Mesenchymal stem cell (in vitro differentiated cells and primary cell): Measurements from ENCODE around the gene USP3.
A peak's percentile ranks its signal among the peaks of the same experiment; 100 is the strongest.

ENCODE experiments used
- DNase-seq: peaks from one replicate; pipeline ENCODE4 v3.0.0-alpha.2; 2013
- H2AFZ ChIP-seq: one replicate; pipeline ENCODE4 v1.6.1; 2013; ENCODE audit warnings: low read depth, mild to moderate bottlenecking, control low read depth, inconsistent platforms, low read length, moderate library complexity
- H2AK5ac ChIP-seq: 2 replicates; pipeline ENCODE4 v1.6.1; 2013; ENCODE audit warnings: low read length, moderate library complexity, mild to moderate bottlenecking, inconsistent platforms; ENCODE audit not compliant: severe bottlenecking
- H2BK120ac ChIP-seq: one replicate; pipeline ENCODE4 v1.6.1; 2013; ENCODE audit warnings: low read depth, mild to moderate bottlenecking, inconsistent platforms, low read length, moderate library complexity
- H2BK12ac ChIP-seq, 2 experiments: one replicate each; pipeline ENCODE4 v1.6.1; 2013; ENCODE audit warnings: inconsistent platforms in 2 of 2, low read length in 2 of 2, mild to moderate bottlenecking in 2 of 2, moderate library complexity in 2 of 2, control low read depth in 1 of 2
- H2BK15ac ChIP-seq: one replicate; pipeline ENCODE4 v1.6.1; 2013; ENCODE audit warnings: mild to moderate bottlenecking, low read depth, inconsistent platforms; ENCODE audit not compliant: poor library complexity, severe bottlenecking
- H2BK5ac ChIP-seq: 2 replicates; pipeline ENCODE4 v1.6.1; 2013; ENCODE audit warnings: low read depth, mild to moderate bottlenecking, low read length, control low read depth, inconsistent platforms; ENCODE audit not compliant: poor library complexity, severe bottlenecking
- H3K14ac ChIP-seq, 2 experiments: one replicate each; pipeline ENCODE4 v1.6.1; 2013; ENCODE audit warnings: inconsistent platforms in 2 of 2, low read length in 2 of 2, control low read depth in 1 of 2, mild to moderate bottlenecking in 1 of 2, moderate library complexity in 1 of 2
- H3K18ac ChIP-seq, 2 experiments: one replicate each; pipeline ENCODE4 v1.6.1; 2013; ENCODE audit warnings: inconsistent platforms in 2 of 2, low read length in 2 of 2, control low read depth in 1 of 2, low read depth in 1 of 2, mild to moderate bottlenecking in 1 of 2
- H3K23ac ChIP-seq, 2 experiments: one replicate each; pipeline ENCODE4 v1.6.1; 2013; ENCODE audit warnings: inconsistent platforms in 2 of 2, low read length in 2 of 2, mild to moderate bottlenecking in 2 of 2, moderate library complexity in 2 of 2, control low read depth in 1 of 2
- H3K27ac ChIP-seq: 2 replicates; pipeline ENCODE4 v1.5.1; 2013; ENCODE audit warnings: mild to moderate bottlenecking, moderate library complexity, low read length, control low read depth, inconsistent platforms; ENCODE audit not compliant: poor library complexity, severe bottlenecking
- H3K27me3 ChIP-seq, 2 experiments: 2 replicates each; pipeline versions ENCODE4 v1.6.1 to v1.7.0; 2013; ENCODE audit warnings: low read length in 2 of 2, mild to moderate bottlenecking in 2 of 2, moderate library complexity in 2 of 2, control low read depth in 1 of 2, inconsistent platforms in 1 of 2; ENCODE audit not compliant: control insufficient read depth in 1 of 2, insufficient read depth in 1 of 2
- H3K36me3 ChIP-seq, 2 experiments: 2 replicates each; pipeline versions ENCODE4 v1.6.1 to v1.7.0; 2013; ENCODE audit warnings: low read length in 2 of 2, control low read depth in 1 of 2, inconsistent platforms in 1 of 2, low read depth in 1 of 2, mild to moderate bottlenecking in 1 of 2; ENCODE audit not compliant: insufficient read depth in 2 of 2, control insufficient read depth in 1 of 2
- H3K4ac ChIP-seq, 2 experiments: one replicate each; pipeline ENCODE4 v1.6.1; 2013; ENCODE audit warnings: inconsistent platforms in 2 of 2, low read length in 2 of 2, mild to moderate bottlenecking in 2 of 2, moderate library complexity in 2 of 2, control low read depth in 1 of 2, low read depth in 1 of 2
- H3K4me1 ChIP-seq: 2 replicates; pipeline ENCODE4 v1.6.1; 2013; ENCODE audit warnings: low read depth, low read length, control low read depth; ENCODE audit not compliant: control insufficient read depth, insufficient read depth
- H3K4me2 ChIP-seq: 2 replicates; pipeline ENCODE4 v1.6.1; 2013; ENCODE audit warnings: low read length, mild to moderate bottlenecking, inconsistent platforms; ENCODE audit not compliant: poor library complexity, severe bottlenecking
- H3K4me3 ChIP-seq, 2 experiments: 2 replicates each; pipeline versions ENCODE4 v1.5.1 to v1.7.0; 2013; ENCODE audit warnings: low read length in 2 of 2, mild to moderate bottlenecking in 2 of 2, control low read depth in 1 of 2, low read depth in 1 of 2; ENCODE audit not compliant: insufficient read depth in 1 of 2
- H3K79me1 ChIP-seq: replicated peaks from 2 replicates; pipeline ENCODE4 v1.6.1; 2013; ENCODE audit warnings: mild to moderate bottlenecking, control low read depth, low read length, inconsistent platforms; ENCODE audit not compliant: poor library complexity, severe bottlenecking
- H3K9ac ChIP-seq: 2 replicates; pipeline ENCODE4 v1.7.0; 2013; ENCODE audit warnings: mild to moderate bottlenecking, low read length, moderate library complexity
- H3K9me3 ChIP-seq: 2 replicates; pipeline ENCODE4 v1.7.0; 2013; ENCODE audit warnings: mild to moderate bottlenecking, low read length; ENCODE audit not compliant: control insufficient read depth
- H4K8ac ChIP-seq: one replicate; pipeline ENCODE4 v1.6.1; 2013; ENCODE audit warnings: inconsistent platforms, mild to moderate bottlenecking, low read length, moderate library complexity
- H4K91ac ChIP-seq: one replicate; pipeline ENCODE4 v1.6.1; 2013; ENCODE audit warnings: mild to moderate bottlenecking, low read length, inconsistent platforms
- WGBS: methylation state at CpG from one replicate; pipeline ENCODE4 v1.1.7; 2013; ENCODE audit warnings: mixed read lengths; 5-methylcytosine and 5-hydroxymethylcytosine counted together

The USP3 gene

GRCh38 chr15:63599401-63600000 lies 95.1 kb downstream of the USP3 start:
- Histone ChIP-seq H3K14ac (no peak overlapping the region), H3K79me1 (no peaks in the 10 kb centered on the region), H2AK5ac (no peak overlapping the region), H4K8ac (peak overlapping the region; percentile 5), H3K18ac (peak overlapping the region in 1 of 2 experiments; percentile 61), H3K23ac (no peak overlapping the region), H3K27ac (no peak overlapping the region), H3K36me3 (peaks cover 4 to 7% of the 10 kb centered on the region in 2 experiments), H3K9me3 (no peaks in the 10 kb centered on the region), H2BK12ac (peak overlapping the region in 1 of 2 experiments; percentile 56), H3K27me3 (no peaks in the 10 kb centered on the region), H3K9ac (peak overlapping the region; percentile 95), H2AFZ (no peak overlapping the region), H3K4me2 (no peak overlapping the region), H2BK15ac (no peak overlapping the region), H2BK5ac (no peak overlapping the region), H3K4me1 (peaks cover 22% of the 10 kb centered on the region), H3K4me3 (peak overlapping the region in 1 of 2 experiments; percentile 92), H3K4ac (no peak overlapping the region), H4K91ac (no peak overlapping the region), H2BK120ac (no peak overlapping the region)
- peak; percentile 22 for DNase-seq
- WGBS, result 76% methylated on average over 19 of the region's 19 CpGs

- H2BK15ac ChIP-seq, result no peak overlapping the region
- H3K27me3 ChIP-seq, result no peaks in the 10 kb centered on the region
- peak overlapping the region; percentile 52 to 92 for H3K4me3 ChIP-seq
- H2AFZ ChIP-seq, result peak overlapping the region; percentile 6
- H4K8ac ChIP-seq, result peak overlapping the region; percentile 96
- peak overlapping the region; percentile 95 for H3K9ac ChIP-seq
- peaks cover 22% of the 10 kb centered on the region for H3K4me1 ChIP-seq
- no peaks in the 10 kb centered on the region for H3K9me3 ChIP-seq
- H3K79me1 ChIP-seq, result no peaks in the 10 kb centered on the region
- no peak overlapping the region for H3K23ac ChIP-seq
- peak overlapping the region; percentile 62 for H4K91ac ChIP-seq
- no peak for DNase-seq
- H2BK5ac ChIP-seq, result no peak overlapping the region
- H3K4me2 ChIP-seq, result peak overlapping the region; percentile 90
- H2BK12ac ChIP-seq, result peak overlapping the region in 1 of 2 experiments; percentile 25
- WGBS, result 36% methylated on average over 26 of the region's 26 CpGs
- no peak overlapping the region for H2AK5ac ChIP-seq
- H3K4ac ChIP-seq, result peak overlapping the region in 1 of 2 experiments; percentile 80
- no peak overlapping the region for H3K27ac ChIP-seq
- H2BK120ac ChIP-seq, result peak overlapping the region; percentile 20
- peaks cover 3 to 4% of the 10 kb centered on the region in 2 experiments for H3K36me3 ChIP-seq
- peak overlapping the region in 1 of 2 experiments; percentile 46 for H3K14ac ChIP-seq
- H3K18ac ChIP-seq, result peak overlapping the region; percentile 61 to 82
Measured at GRCh38 chr15:63600001-63600615, 95.7 kb downstream of the USP3 start.

GRCh38 chr15:63600616-63601025 lies 96.2 kb downstream of the USP3 start:
- H3K27ac ChIP-seq, result no peak overlapping the region
- H2BK5ac ChIP-seq, result no peak overlapping the region
- peak overlapping the region; percentile 74 to 92 for H3K4me3 ChIP-seq
- peak overlapping the region in 1 of 2 experiments; percentile 80 for H3K4ac ChIP-seq
- peak overlapping the region; percentile 62 for H4K91ac ChIP-seq
- peak overlapping the region; percentile 6 for H2AFZ ChIP-seq
- H3K27me3 ChIP-seq, result no peaks in the 10 kb centered on the region
- WGBS, result 2% methylated on average over 30 of the region's 60 CpGs
- H3K14ac ChIP-seq, result peak overlapping the region in 1 of 2 experiments; percentile 46
- peak overlapping the region; percentile 95 for H3K9ac ChIP-seq
- no peaks in the 10 kb centered on the region for H3K9me3 ChIP-seq
- no peaks in the 10 kb centered on the region for H3K79me1 ChIP-seq
- H2AK5ac ChIP-seq, result no peak overlapping the region
- peaks cover 0 to 7% of the 10 kb centered on the region in 2 experiments for H3K36me3 ChIP-seq
- peaks cover 22% of the 10 kb centered on the region for H3K4me1 ChIP-seq
- peak overlapping the region; percentile 61 to 82 for H3K18ac ChIP-seq
- H3K23ac ChIP-seq, result no peak overlapping the region
- peak; percentile 91 for DNase-seq
- peak overlapping the region; percentile 96 for H4K8ac ChIP-seq
- H2BK15ac ChIP-seq, result no peak overlapping the region
- peak overlapping the region; percentile 90 for H3K4me2 ChIP-seq
- peak overlapping the region; percentile 20 for H2BK120ac ChIP-seq
- peak overlapping the region in 1 of 2 experiments; percentile 25 for H2BK12ac ChIP-seq

GRCh38 chr15:63601026-63601703 lies 96.8 kb downstream of the USP3 start:
- H3K4me1 ChIP-seq, result peaks cover 20% of the 10 kb centered on the region
- peak overlapping the region; percentile 90 for H2AFZ ChIP-seq
- peaks cover 0 to 12% of the 10 kb centered on the region in 2 experiments for H3K36me3 ChIP-seq
- H3K14ac ChIP-seq, result peak overlapping the region in 1 of 2 experiments; percentile 69
- peak overlapping the region; percentile 64 for H4K91ac ChIP-seq
- H2BK5ac ChIP-seq, result no peak overlapping the region
- H3K27me3 ChIP-seq, result no peaks in the 10 kb centered on the region
- under 1% methylated on average over 44 of the region's 63 CpGs for WGBS
- H3K4me2 ChIP-seq, result peak overlapping the region; percentile 90
- H3K18ac ChIP-seq, result peak overlapping the region; percentile 69 to 88
- H3K79me1 ChIP-seq, result no peaks in the 10 kb centered on the region
- H2BK15ac ChIP-seq, result no peak overlapping the region
- H3K27ac ChIP-seq, result peak overlapping the region; percentile 42
- H3K4ac ChIP-seq, result peak overlapping the region in 1 of 2 experiments; percentile 77
- H2BK12ac ChIP-seq, result peak overlapping the region in 1 of 2 experiments; percentile 82
- H4K8ac ChIP-seq, result peak overlapping the region; percentile 81
- H3K9me3 ChIP-seq, result no peaks in the 10 kb centered on the region
- peak overlapping the region; percentile 85 for H2BK120ac ChIP-seq
- peak overlapping the region; percentile 74 to 90 for H3K4me3 ChIP-seq
- peak; percentile 48 for DNase-seq
- no peak overlapping the region for H2AK5ac ChIP-seq
- peak overlapping the region in 1 of 2 experiments; percentile 85 for H3K23ac ChIP-seq
- H3K9ac ChIP-seq, result peak overlapping the region; percentile 95
